ENCODE data around the gene LMNA.

Gene LMNA

DNA sequence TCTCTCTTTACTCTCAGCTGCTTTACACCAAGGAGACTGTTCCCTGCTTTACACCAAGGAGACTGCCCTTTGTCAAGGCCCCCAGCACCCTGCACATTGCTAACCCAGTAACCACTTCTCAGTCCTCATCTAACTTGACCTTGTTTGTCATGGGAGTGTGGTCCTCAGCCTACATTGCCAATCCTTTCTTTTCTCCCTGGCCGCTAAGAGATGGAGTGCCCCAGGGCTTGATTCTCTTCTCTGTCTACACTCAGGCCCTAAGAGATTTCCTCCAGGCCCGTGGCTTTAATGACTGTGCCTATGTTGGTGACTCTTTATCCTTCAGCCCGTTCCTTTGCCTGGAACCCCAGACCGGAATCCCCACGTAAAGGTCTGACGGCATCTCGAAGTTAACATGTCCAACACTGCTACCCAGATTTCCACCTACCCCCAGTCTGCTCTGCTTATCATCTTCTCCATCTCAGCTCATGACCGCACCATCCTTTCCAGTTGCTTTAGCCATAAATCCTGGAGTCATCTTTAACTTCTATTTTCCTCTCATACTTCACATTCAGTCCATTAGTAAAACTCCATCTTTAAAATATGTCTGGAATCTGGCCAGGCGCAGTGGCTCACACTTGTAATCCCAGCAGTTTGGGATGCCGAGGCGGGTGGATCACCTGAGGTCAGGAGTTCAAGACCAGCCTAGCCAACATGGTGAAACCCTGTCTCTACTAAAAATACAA lies 29.4 kb downstream of the LMNA start:
- no peak for DNase-seq (ENCODE audit: low spot score)

- DNase-seq (ENCODE audit: low spot score): no peak
These were observed 30.2 kb downstream of the LMNA start for GRCh38 chr1:156144742-156145141.

DNA sequence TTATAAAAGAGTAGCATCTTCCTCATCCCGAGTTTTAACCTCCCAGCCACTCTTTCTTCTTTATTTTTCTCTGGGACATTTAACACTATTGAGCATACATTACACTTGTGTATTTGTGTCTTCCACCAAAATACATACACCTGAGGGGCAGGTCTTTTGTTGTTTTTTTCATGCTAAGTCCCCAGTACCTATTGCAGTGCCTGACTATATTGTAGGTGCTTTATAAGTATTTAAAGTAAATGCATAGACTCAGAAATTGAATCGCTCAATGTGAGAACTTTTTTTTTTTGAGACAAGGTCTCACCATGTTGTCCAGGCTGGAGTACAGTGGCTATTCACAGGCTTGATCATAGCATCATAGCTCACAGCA lies 31.1 kb downstream of the LMNA start:
- DNase-seq (ENCODE audit: low spot score): no peak

DNA sequence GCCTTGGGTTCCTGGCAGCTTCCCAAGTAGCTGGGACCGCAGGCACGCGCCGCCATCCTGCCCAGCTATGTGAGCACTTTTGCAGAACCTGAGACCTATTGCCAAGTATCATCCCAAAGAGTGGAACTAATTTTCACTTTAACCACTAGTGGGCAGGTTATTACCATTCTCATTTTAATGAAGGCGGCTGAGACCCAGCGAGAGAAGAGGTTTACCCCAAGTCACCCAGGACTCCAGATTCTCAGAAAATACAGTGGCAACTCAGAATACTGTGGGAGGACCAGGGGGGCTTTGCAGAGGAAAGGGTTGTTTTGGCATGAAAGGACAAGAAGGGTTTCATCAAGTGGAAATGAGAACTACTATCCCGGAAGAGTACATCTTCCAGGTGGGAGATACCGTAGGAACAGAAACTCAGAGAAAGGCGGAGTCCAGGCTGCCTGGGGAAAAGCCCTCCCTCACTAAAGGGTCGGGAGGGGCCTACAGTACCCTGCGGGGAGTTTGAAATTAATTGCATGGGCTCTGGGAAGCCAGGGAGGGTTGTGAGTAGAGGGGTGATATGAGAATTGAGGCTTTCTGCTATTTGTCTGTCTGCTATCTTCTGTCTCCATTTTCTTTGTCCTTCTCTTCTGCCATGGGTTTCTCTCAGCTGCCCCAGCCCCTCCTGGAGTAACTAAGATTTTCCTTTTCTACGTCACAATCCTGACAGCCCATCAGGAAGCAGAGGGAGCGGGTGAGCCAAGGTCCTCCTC lies 31.7 kb downstream of the LMNA start:
- peak; percentile 96 for DNase-seq (ENCODE audit: low spot score)

DNA sequence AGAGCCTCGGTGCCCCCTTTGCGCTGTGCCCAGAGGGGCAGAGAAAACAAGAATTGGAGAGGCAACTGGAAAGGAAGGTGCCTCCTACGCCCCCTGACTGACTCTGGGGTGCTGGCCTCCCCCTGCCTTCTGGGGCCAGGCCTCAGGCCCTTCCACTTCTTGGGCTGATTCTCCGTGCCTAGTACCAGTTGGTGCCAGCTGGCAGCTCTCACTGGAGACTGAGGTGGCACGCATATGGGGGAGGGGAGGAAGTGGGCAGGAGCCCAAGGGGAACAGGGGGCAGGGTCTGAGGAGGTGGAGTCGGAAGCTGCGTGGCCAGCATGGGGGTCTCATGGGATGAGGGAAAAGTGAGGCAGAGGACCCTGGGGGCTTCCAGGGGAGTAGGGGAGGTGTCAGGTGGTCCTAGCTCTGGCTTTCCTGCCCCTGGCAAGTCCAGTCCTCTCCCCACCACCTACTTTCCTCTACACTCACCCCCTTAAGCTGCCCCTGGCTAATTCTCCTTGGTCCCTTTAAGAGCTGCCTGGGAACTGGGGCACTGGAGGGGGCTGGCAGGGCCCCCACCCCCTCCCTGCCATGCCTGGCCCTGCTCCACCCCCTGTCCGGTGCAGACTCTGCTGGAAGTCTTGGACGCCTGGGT lies 32.4 kb downstream of the LMNA start:
- no peak for DNase-seq (ENCODE audit: low spot score)

DNA sequence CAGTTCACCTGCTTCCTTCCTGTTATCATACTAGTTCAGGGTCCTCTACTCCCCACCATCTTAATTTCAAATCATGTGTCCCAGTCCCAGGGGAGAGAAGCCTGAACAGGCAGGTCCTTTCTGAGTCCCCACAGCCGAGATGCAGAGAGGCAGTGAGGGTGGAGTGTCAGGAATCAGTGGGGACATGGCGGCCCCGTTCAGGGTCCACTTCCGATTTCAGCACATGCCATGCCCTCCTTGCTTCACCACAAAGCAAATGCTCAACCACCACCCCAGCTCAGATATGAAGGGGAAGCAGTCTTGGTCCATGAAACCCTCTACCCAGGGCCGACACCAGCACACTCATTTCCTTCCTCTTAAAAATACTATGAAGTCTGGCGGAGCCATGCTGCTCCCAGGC lies 33.7 kb downstream of the LMNA start:
- DNase-seq (ENCODE audit: low spot score): peak; percentile 59

GRCh38 chr1:156149374-156150332 lies 35.1 kb downstream of the LMNA start:
- DNase-seq (ENCODE audit: low spot score): peak; percentile 93

DNA sequence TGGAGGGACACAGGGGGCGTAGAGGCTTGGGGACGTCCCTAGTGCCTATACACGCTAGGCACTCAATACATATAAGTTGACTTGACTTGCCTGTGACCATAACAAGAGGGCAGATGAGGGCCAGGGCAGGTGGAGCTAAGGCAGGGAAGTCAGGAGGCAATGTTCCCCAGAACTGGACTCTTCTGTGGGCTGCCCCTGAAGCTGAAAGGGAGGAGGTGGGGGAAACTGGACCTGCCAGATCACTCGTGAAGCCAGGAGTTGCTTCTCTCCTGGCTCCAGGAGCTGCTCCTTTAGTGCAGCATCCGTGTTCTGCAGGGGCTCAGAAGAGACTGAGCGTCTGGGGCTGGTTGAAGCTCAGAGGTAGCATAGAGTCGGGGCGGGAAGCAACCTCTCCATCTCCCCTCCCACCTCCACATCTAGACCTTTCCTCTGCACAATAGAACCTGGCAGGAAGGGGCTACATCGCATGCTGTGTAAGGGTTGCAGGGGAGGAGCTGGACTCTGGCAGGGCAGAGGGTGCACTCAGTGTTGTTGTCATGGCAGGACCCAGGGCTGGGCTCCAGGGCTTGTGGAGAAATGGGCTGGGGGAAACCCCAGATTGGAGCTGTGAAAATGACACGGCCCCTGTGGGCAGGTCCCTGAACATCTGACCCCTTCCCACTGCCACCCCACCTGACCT lies 36.0 kb downstream of the LMNA start:
- DNase-seq (ENCODE audit: low spot score): peak; percentile 57

- peak; percentile 61 for DNase-seq (ENCODE audit: low spot score)
These were observed 36.7 kb downstream of the LMNA start for GRCh38 chr1:156151093-156151688.

- DNase-seq (ENCODE audit: low spot score): no peak
These were observed 38.1 kb downstream of the LMNA start for GRCh38 chr1:156152628-156153027.

- DNase-seq (ENCODE audit: low spot score): no peak
These were observed 38.9 kb downstream of the LMNA start, which contains the start of gene SEMA4A for GRCh38 chr1:156153362-156153761. Gene SEMA4A (plus strand): TSS chr1:156153585. CDS start chr1:156154579, 994 bp downstream.

DNA sequence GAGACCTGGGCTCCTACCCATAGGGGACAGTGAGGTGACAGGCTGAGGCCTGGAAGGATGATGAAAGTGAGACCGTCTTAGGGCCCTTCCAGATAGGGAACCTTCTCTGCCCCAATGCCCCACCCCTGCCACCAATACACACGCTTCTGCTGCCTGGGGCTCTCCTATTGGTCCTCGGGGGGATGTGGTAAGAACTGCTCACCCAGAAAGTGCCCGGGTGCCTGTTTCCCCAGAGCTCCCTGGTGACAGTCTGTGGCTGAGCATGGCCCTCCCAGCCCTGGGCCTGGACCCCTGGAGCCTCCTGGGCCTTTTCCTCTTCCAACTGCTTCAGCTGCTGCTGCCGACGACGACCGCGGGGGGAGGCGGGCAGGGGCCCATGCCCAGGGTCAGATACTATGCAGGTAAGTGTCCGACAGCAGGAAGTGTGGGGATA lies 39.8 kb downstream of the LMNA start:
- DNase-seq (ENCODE audit: low spot score): peak; percentile 92

GRCh38 chr1:156155756-156156510 lies 41.4 kb downstream of the LMNA start:
- DNase-seq (ENCODE audit: low spot score): no peak

- DNase-seq (ENCODE audit: low spot score): peak; percentile 84
These were observed 43.0 kb downstream of the LMNA start for GRCh38 chr1:156157506-156157905.

- no peak for DNase-seq (ENCODE audit: low spot score)
These were observed 43.5 kb downstream of the LMNA start for GRCh38 chr1:156157966-156158365.

GRCh38 chr1:156160000-156160742 lies 45.7 kb downstream of the LMNA start:
- DNase-seq (ENCODE audit: low spot score): no peak

GRCh38 chr1:156160743-156161171 lies 46.2 kb downstream of the LMNA start:
- no peak for DNase-seq (ENCODE audit: low spot score)

GRCh38 chr1:156162430-156163037 lies 48.0 kb downstream of the LMNA start:
- no peak for DNase-seq (ENCODE audit: low spot score)

DNA sequence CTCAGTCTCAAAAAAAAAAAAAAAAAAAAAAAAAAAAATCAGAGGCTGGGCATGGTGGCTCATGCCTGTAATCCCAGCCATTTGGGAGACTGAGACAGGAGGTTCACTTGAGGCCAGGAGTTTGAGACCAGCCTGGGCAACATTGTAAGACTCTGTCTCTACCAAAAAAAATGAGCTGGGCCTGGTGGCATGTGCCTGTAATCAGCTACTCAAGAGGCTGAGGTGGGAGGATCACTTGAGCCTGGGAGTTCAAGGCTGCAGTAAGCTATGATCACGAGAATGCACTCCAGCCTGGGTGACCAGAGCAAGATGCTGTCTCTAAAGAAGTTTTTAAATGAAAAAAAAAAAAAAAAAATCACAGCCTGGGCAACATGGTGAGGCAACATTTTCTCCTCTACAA lies 49.2 kb downstream of the LMNA start:
- no peak for DNase-seq (ENCODE audit: low spot score)

All from NAMALWA (cell line).